Vagina (tissue), 2 donors: Measurements from ENCODE around the gene GAD1.

Experiments used
- CTCF ChIP-seq, 3 experiments: fragments of 450-650 bp in 2 of 3; fragments of 200-600 bp in 1 of 3; sonication (generic) in 1 of 3; IDR thresholded peaks; one replicate each; pipeline ENCODE4 v1.5.1; 2017 to 2019; ENCODE audit warnings: antibody characterized with exemption in 3 of 3, mild to moderate bottlenecking in 2 of 3, moderate library complexity in 2 of 3
- POLR2A ChIP-seq, 2 donors: fragments of 450-650 bp; IDR thresholded peaks; one replicate each; pipeline ENCODE4 v1.6.1; 2017; ENCODE audit warnings: antibody characterized with exemption in 2 of 2, mild to moderate bottlenecking in 2 of 2, moderate library complexity in 2 of 2
- POLR2AphosphoS5 ChIP-seq, 2 donors: sonication (generic); formaldehyde crosslinking; IDR thresholded peaks; one replicate each; pipeline ENCODE4 v1.9.0; 2017; ENCODE audit warnings: antibody characterized with exemption in 2 of 2, mild to moderate bottlenecking in 2 of 2, low read depth in 1 of 2; ENCODE audit not compliant: insufficient read depth in 1 of 2

- TF ChIP-seq CTCF (IDR thresholded peaks at IDR 0.05): no peak
- no peak for TF ChIP-seq POLR2A (IDR thresholded peaks at IDR 0.05)
- no peak for TF ChIP-seq POLR2AphosphoS5 (IDR thresholded peaks at IDR 0.05; ENCODE audit: insufficient read depth in 1 of 2, low read depth in 1 of 2)
Measured at GRCh38 chr2:170862286-170862902, 45.7 kb downstream of the GAD1 start.
